Liver (tissue), 10 donors: Measurements from ENCODE around the gene THEMIS2. TPM values are rescaled to one million over a fixed set of nuclear protein-coding genes. Genes with fewer than 3 reads are reported as not detected.

ENCODE experiments used
- DNase-seq: peaks from one replicate; pipeline ENCODE4 v3.0.0-alpha.2; 2017; ENCODE audit warnings: low spot score
- H3K27ac ChIP-seq, 2 donors: one replicate each; pipeline ENCODE4 v1.7.0; 2013; ENCODE audit warnings: inconsistent platforms in 2 of 2, low read length in 2 of 2, control low read depth in 1 of 2, low read depth in 1 of 2, mild to moderate bottlenecking in 1 of 2
- H3K27me3 ChIP-seq, 4 donors: one replicate each; pipeline versions ENCODE4 v1.6.1 to v1.7.0; 2013; ENCODE audit warnings: low read length in 3 of 4, inconsistent platforms in 1 of 4, mild to moderate bottlenecking in 1 of 4, moderate library complexity in 1 of 4; ENCODE audit not compliant: control insufficient read depth in 4 of 4, insufficient read depth in 4 of 4
- H3K36me3 ChIP-seq, 4 donors: one replicate each; pipeline versions ENCODE4 v1.6.1 to v1.7.0; 2013; ENCODE audit warnings: low read length in 3 of 4, mild to moderate bottlenecking in 3 of 4, low read depth in 1 of 4, moderate library complexity in 1 of 4; ENCODE audit not compliant: control insufficient read depth in 4 of 4, insufficient read depth in 3 of 4
- H3K4me1 ChIP-seq, 4 donors: one replicate each; pipeline versions ENCODE4 v1.6.1 to v1.7.0; 2013; ENCODE audit warnings: low read length in 3 of 4, mild to moderate bottlenecking in 3 of 4, moderate library complexity in 1 of 4; ENCODE audit not compliant: control insufficient read depth in 4 of 4, insufficient read depth in 4 of 4
- H3K4me3 ChIP-seq, 3 donors: one replicate each; pipeline versions ENCODE4 v1.6.1 to v1.7.0; 2013; ENCODE audit warnings: low read length in 3 of 3, control low read depth in 1 of 3, low read depth in 1 of 3, mild to moderate bottlenecking in 1 of 3
- H3K9ac ChIP-seq, 2 donors: one replicate each; pipeline ENCODE4 v1.7.0; 2013; ENCODE audit warnings: low read length in 2 of 2, mild to moderate bottlenecking in 2 of 2, moderate library complexity in 2 of 2, control low read depth in 1 of 2, low read depth in 1 of 2
- H3K9me3 ChIP-seq, 4 donors: one replicate each; pipeline versions ENCODE4 v1.6.1 to v1.7.0; 2013; ENCODE audit warnings: low read length in 3 of 4; ENCODE audit not compliant: control insufficient read depth in 4 of 4
- ATF3 ChIP-seq: IDR thresholded peaks from 2 replicates; pipeline ENCODE4 v1.6.1; 2016; ENCODE audit warnings: antibody characterized with exemption
- CTCF ChIP-seq: fragments of 150-350 bp; IDR thresholded peaks from 2 replicates; pipeline ENCODE4 v1.5.1; 2017; ENCODE audit warnings: improper control_type of control experiment, low read depth, low read length; ENCODE audit not compliant: missing input control
- EGR1 ChIP-seq, 2 donors: IDR thresholded peaks; 2 replicates each; pipeline ENCODE4 v1.6.1; 2016 to 2018; ENCODE audit warnings: antibody characterized with exemption in 2 of 2, low read depth in 2 of 2
- FOXA2 ChIP-seq: IDR thresholded peaks from 2 replicates; pipeline ENCODE4 v1.6.1; 2016; ENCODE audit warnings: antibody characterized with exemption
- HNF4A ChIP-seq, 2 donors: conservative IDR thresholded peaks; 2 replicates each; pipeline ENCODE4 v1.6.1; 2016; ENCODE audit warnings: antibody characterized with exemption in 2 of 2, mild to moderate bottlenecking in 2 of 2
- JUND ChIP-seq, 2 donors: IDR thresholded peaks; 2 replicates each; pipeline ENCODE4 v1.6.1; 2016; ENCODE audit warnings: antibody characterized with exemption in 2 of 2
- MAX ChIP-seq: IDR thresholded peaks from 2 replicates; pipeline ENCODE4 v1.6.1; 2016; ENCODE audit warnings: antibody characterized with exemption
- REST ChIP-seq: IDR thresholded peaks from 2 replicates; pipeline ENCODE4 v1.6.1; 2016; ENCODE audit warnings: antibody characterized with exemption, mild to moderate bottlenecking
- RXRA ChIP-seq, 2 donors: IDR thresholded peaks; 2 replicates each; pipeline ENCODE4 v1.6.1; 2017 to 2018; ENCODE audit warnings: antibody characterized with exemption in 2 of 2, mild to moderate bottlenecking in 1 of 2
- TAF1 ChIP-seq: conservative IDR thresholded peaks from 2 replicates; pipeline ENCODE4 v1.6.1; 2016; ENCODE audit warnings: antibody characterized with exemption, mild to moderate bottlenecking
- YY1 ChIP-seq: IDR thresholded peaks from 2 replicates; pipeline ENCODE4 v1.6.1; 2016; ENCODE audit warnings: antibody characterized with exemption, mild to moderate bottlenecking
- ZBTB33 ChIP-seq: IDR thresholded peaks from 2 replicates; pipeline ENCODE4 v1.6.1; 2016; ENCODE audit warnings: antibody characterized with exemption
- WGBS: extraction: QIAGEN DNeasy Blood & Tissue Kit; methylation state at CpG from one replicate; pipeline ENCODE4 v1.1.7; 2013; 5-methylcytosine and 5-hydroxymethylcytosine counted together
- polyA plus RNA-seq, 2 donors: library from polyadenylated mRNA; stranded (reverse) in 1 of 2; unstranded in 1 of 2; fragments of 200-250 nt in 1 of 2; fragments of >200 nt in 1 of 2; fragmentation: Nextera tagmentation in 1 of 2; extraction: Ambion mirVana in 1 of 2; gene quantifications; one replicate each; pipeline versions ENCODE4 v1.2.1 to v1.2.3, GENCODE V29; 2013 to 2015
- small RNA-seq: library from RNA; depleted of rRNA; stranded (forward); fragments of <200 nt; gene quantifications from one replicate; pipeline ENCODE3, GENCODE V24; 2014
- total RNA-seq, 2 donors: library from RNA; depleted of rRNA; stranded (reverse); fragments of >200 nt; gene quantifications; one replicate each; pipeline ENCODE4 v1.2.3, GENCODE V29; 2014
- donor health status: healthy.
- donor health status: healthy.
- donor health status: healthy.
- donor health status: healthy.
- donor health status: healthy.

The THEMIS2 gene
- total and polyA plus RNA-seq, 4 donors = 4.9 to 17.7 (median 10.7) TPM

GRCh38 chr1:27935721-27936120 lies 63.4 kb downstream of the THEMIS2 start:
- Histone ChIP-seq H3K9ac (no peak overlapping the region), H3K27me3 (peaks cover 0 to 4% (median 0%) of the 10 kb centered on the region in 4 donors), H3K4me3 (no peak overlapping the region), H3K9me3 (no peaks in the 10 kb centered on the region), H3K4me1 (peaks cover 0 to 8% (median 4%) of the 10 kb centered on the region in 4 donors), H3K27ac (no peak overlapping the region), H3K36me3 (no peaks in the 10 kb centered on the region)
- no peak for DNase-seq
- TF ChIP-seq FOXA2 (no peak), YY1 (no peak), ZBTB33 (no peak), CTCF (no peak), TAF1 (no peak), EGR1 (IDR thresholded peaks at IDR 0.05; ENCODE audit: low read depth in 2 of 2) (no peak), HNF4A (conservative IDR thresholded peaks at IDR 0.05) (no peak), MAX (no peak), JUND (IDR thresholded peaks at IDR 0.05) (no peak), REST (no peak), RXRA (IDR thresholded peaks at IDR 0.05) (no peak), ATF3 (no peak)
- 56% methylated on average over 8 of the region's 8 CpGs for WGBS

Small RNA genes lying within 50 kb of the gene (small RNA-seq; reads per million reads assigned to genes)
- gene RNU6-1245P = not detected
- 51.1 reads per million, percentile 97 among the genes with 10 or more reads in this experiment for gene SCARNA1

Other genes with a start within 250 kb of the THEMIS2 start
- 10 to 100 TPM in 1 of 2 donors, 1 to 10 TPM in 1; 7.8 to 20.2 TPM for gene FGR, start 237.4 kb upstream of the THEMIS2 start, total RNA-seq
- gene FGR, start 237.4 kb upstream of the THEMIS2 start, polyA plus RNA-seq = 1 to 10 TPM; 2.8 to 4.6 TPM
- 10 to 100 TPM in 1 of 2 donors, 1 to 10 TPM in 1; 5.9 to 52.4 TPM for gene IFI6, start 200.4 kb upstream of the THEMIS2 start, total RNA-seq
- gene IFI6, start 200.4 kb upstream of the THEMIS2 start, polyA plus RNA-seq = 100 to 1,000 TPM; 286 to 339 TPM
- 1 to 10 TPM; 4.3 to 7.4 TPM for gene FAM76A, start 146.6 kb upstream of the THEMIS2 start, total RNA-seq
- gene FAM76A, start 146.6 kb upstream of the THEMIS2 start, polyA plus RNA-seq = 1 to 10 TPM; 1.7 to 5.6 TPM
- 10 to 100 TPM; 15.6 to 23.3 TPM for gene STX12, start 99.3 kb upstream of the THEMIS2 start, total RNA-seq
- gene STX12, start 99.3 kb upstream of the THEMIS2 start, polyA plus RNA-seq = 10 to 100 TPM; 10.0 to 11.8 TPM
- gene PPP1R8, start 41.8 kb upstream of the THEMIS2 start, total RNA-seq = 10 to 100 TPM; 19.0 to 20.5 TPM
- gene PPP1R8, start 41.8 kb upstream of the THEMIS2 start, polyA plus RNA-seq = 10 to 100 TPM in 1 of 2 donors, 1 to 10 TPM in 1; 3.1 to 15.9 TPM
- gene RPA2, start 42.0 kb downstream of the THEMIS2 start, total RNA-seq = 10 to 100 TPM; 10.6 to 40.4 TPM
- 10 to 100 TPM in 1 of 2 donors, 1 to 10 TPM in 1; 8.7 to 13.9 TPM for gene RPA2, start 42.0 kb downstream of the THEMIS2 start, polyA plus RNA-seq
- under 1 TPM; 0.33 to 0.37 TPM for gene SMPDL3B, start 62.5 kb downstream of the THEMIS2 start, total RNA-seq
- gene SMPDL3B, start 62.5 kb downstream of the THEMIS2 start, polyA plus RNA-seq = under 1 TPM; 0.24 to 0.31 TPM
- gene XKR8, start 87.4 kb downstream of the THEMIS2 start, total RNA-seq = 1 to 10 TPM; 5.3 to 8.1 TPM
- gene XKR8, start 87.4 kb downstream of the THEMIS2 start, polyA plus RNA-seq = 1 to 10 TPM; 4.9 to 7.2 TPM
- 10 to 100 TPM in 1 of 2 donors, 1 to 10 TPM in 1; 8.0 to 12.6 TPM for gene EYA3, start 216.1 kb downstream of the THEMIS2 start, total RNA-seq
- 1 to 10 TPM; 3.6 to 4.1 TPM for gene EYA3, start 216.1 kb downstream of the THEMIS2 start, polyA plus RNA-seq